Measurements from ENCODE around the gene BRD1.
A peak's percentile ranks its signal among the peaks of the same experiment; 100 is the strongest.
"Not testable (repeated sequence)": the region's sequence is repeated elsewhere in the genome, so short reads cannot be mapped to it uniquely, and the experiment has no call there.

Gene BRD1

GRCh38 chr22:49765091-49765771 is 62.4 kb downstream of the BRD1 start:
- TF ChIP-seq SPI1 (IDR thresholded peaks at IDR 0.05; ENCODE audit: low read depth, low read length) = no peak
- TF ChIP-seq POU2F2 (IDR thresholded peaks at IDR 0.05; ENCODE audit: low read depth, low read length) = no peak
- TF ChIP-seq PAX5 (IDR thresholded peaks at IDR 0.05; ENCODE audit: insufficient read depth, low read length, severe bottlenecking) = no peak
- DNase-seq (ENCODE audit: insufficient read length, low spot score) (no peak), FAIRE-seq (no peak)

GRCh38 chr22:49764127-49764581 is 63.5 kb downstream of the BRD1 start:
- no peak for DNase-seq (ENCODE audit: insufficient read length, low spot score)
- TF ChIP-seq POLR2A (IDR thresholded peaks at IDR 0.05; ENCODE audit: low read depth, low read length) (no peak), POLR2AphosphoS5 (IDR thresholded peaks at IDR 0.05; ENCODE audit: low read depth, low read length) (no peak), PAX5 (IDR thresholded peaks at IDR 0.05; ENCODE audit: insufficient read depth, low read length, severe bottlenecking) (no peak), POU2F2 (IDR thresholded peaks at IDR 0.05; ENCODE audit: low read depth, low read length) (no peak)
- no peak for FAIRE-seq

GRCh38 chr22:49763696-49764095 is 64.0 kb downstream of the BRD1 start:
- FAIRE-seq (no peak), DNase-seq (ENCODE audit: insufficient read length, low spot score) (peak; percentile 7)
- TF ChIP-seq POLR2A (IDR thresholded peaks at IDR 0.05; ENCODE audit: low read depth, low read length) = no peak
- no peak for TF ChIP-seq SPI1 (IDR thresholded peaks at IDR 0.05; ENCODE audit: low read depth, low read length)
- no peak for TF ChIP-seq POU2F2 (IDR thresholded peaks at IDR 0.05; ENCODE audit: low read depth, low read length)
- TF ChIP-seq TAF1 (IDR thresholded peaks at IDR 0.05; ENCODE audit: low read depth, low read length) = no peak
- no peak for TF ChIP-seq POLR2AphosphoS5 (IDR thresholded peaks at IDR 0.05; ENCODE audit: low read depth, low read length)
- no peak for TF ChIP-seq PAX5 (IDR thresholded peaks at IDR 0.05; ENCODE audit: insufficient read depth, low read length, severe bottlenecking)

GRCh38 chr22:49763138-49763537 is 64.5 kb downstream of the BRD1 start:
- DNase-seq (ENCODE audit: insufficient read length, low spot score) = no peak
- TF ChIP-seq POU2F2 (IDR thresholded peaks at IDR 0.05; ENCODE audit: low read depth, low read length) (no peak), SPI1 (IDR thresholded peaks at IDR 0.05; ENCODE audit: low read depth, low read length) (no peak), POLR2A (IDR thresholded peaks at IDR 0.05; ENCODE audit: low read depth, low read length) (no peak)
- no peak for FAIRE-seq

- FAIRE-seq = peak; percentile 20
- not testable (repeated sequence) for DNase-seq (ENCODE audit: insufficient read length, low spot score)
Measured at GRCh38 chr22:49762571-49762970, 65.1 kb downstream of the BRD1 start.

GRCh38 chr22:49761836-49762235 is 65.8 kb downstream of the BRD1 start:
- TF ChIP-seq POLR2AphosphoS5 (IDR thresholded peaks at IDR 0.05; ENCODE audit: low read depth, low read length) = no peak
- no peak for TF ChIP-seq POLR2A (IDR thresholded peaks at IDR 0.05; ENCODE audit: low read depth, low read length)
- TF ChIP-seq SPI1 (IDR thresholded peaks at IDR 0.05; ENCODE audit: low read depth, low read length) = no peak
- TF ChIP-seq TAF1 (IDR thresholded peaks at IDR 0.05; ENCODE audit: low read depth, low read length) = no peak
- no peak for TF ChIP-seq PAX5 (IDR thresholded peaks at IDR 0.05; ENCODE audit: insufficient read depth, low read length, severe bottlenecking)
- TF ChIP-seq POU2F2 (IDR thresholded peaks at IDR 0.05; ENCODE audit: low read depth, low read length) = no peak
- no peak for FAIRE-seq
- DNase-seq (ENCODE audit: insufficient read length, low spot score) = no peak

- peak; percentile 98 for FAIRE-seq
- DNase-seq (ENCODE audit: insufficient read length, low spot score) = peak; percentile 5
- 0 out of 2 replicates have a peak, but pooled peaks have one; percentile 20 for TF ChIP-seq POLR2A (IDR thresholded peaks at IDR 0.05; ENCODE audit: low read depth, low read length)
- TF ChIP-seq POLR2AphosphoS5 (IDR thresholded peaks at IDR 0.05; ENCODE audit: low read depth, low read length) = no peak
- TF ChIP-seq SPI1 (IDR thresholded peaks at IDR 0.05; ENCODE audit: low read depth, low read length) = no peak
- no peak for TF ChIP-seq POU2F2 (IDR thresholded peaks at IDR 0.05; ENCODE audit: low read depth, low read length)
- TF ChIP-seq TAF1 (IDR thresholded peaks at IDR 0.05; ENCODE audit: low read depth, low read length) = no peak
Measured at GRCh38 chr22:49760630-49761571, 66.8 kb downstream of the BRD1 start.

- DNase-seq (ENCODE audit: insufficient read length, low spot score) = no peak
- TF ChIP-seq PAX5 (IDR thresholded peaks at IDR 0.05; ENCODE audit: insufficient read depth, low read length, severe bottlenecking) = no peak
- 0 out of 2 replicates have a peak, but pooled peaks have one; percentile 37 for TF ChIP-seq TAF1 (IDR thresholded peaks at IDR 0.05; ENCODE audit: low read depth, low read length)
- TF ChIP-seq POLR2A (IDR thresholded peaks at IDR 0.05; ENCODE audit: low read depth, low read length) = no peak
- TF ChIP-seq POLR2AphosphoS5 (IDR thresholded peaks at IDR 0.05; ENCODE audit: low read depth, low read length) = no peak
- TF ChIP-seq POU2F2 (IDR thresholded peaks at IDR 0.05; ENCODE audit: low read depth, low read length) = no peak
- TF ChIP-seq SPI1 (IDR thresholded peaks at IDR 0.05; ENCODE audit: low read depth, low read length) = peak; percentile 36
- no peak for FAIRE-seq
Measured at GRCh38 chr22:49760280-49760629, 67.4 kb downstream of the BRD1 start.

- FAIRE-seq = no peak
- DNase-seq (ENCODE audit: insufficient read length, low spot score) = no peak
- no peak for TF ChIP-seq TAF1 (IDR thresholded peaks at IDR 0.05; ENCODE audit: low read depth, low read length)
- TF ChIP-seq SPI1 (IDR thresholded peaks at IDR 0.05; ENCODE audit: low read depth, low read length) = no peak
Measured at GRCh38 chr22:49756676-49757075, 71.0 kb downstream of the BRD1 start.

- TF ChIP-seq POLR2A (IDR thresholded peaks at IDR 0.05; ENCODE audit: low read depth, low read length) = no peak
- no peak for TF ChIP-seq POU2F2 (IDR thresholded peaks at IDR 0.05; ENCODE audit: low read depth, low read length)
- no peak for TF ChIP-seq SPI1 (IDR thresholded peaks at IDR 0.05; ENCODE audit: low read depth, low read length)
- TF ChIP-seq TAF1 (IDR thresholded peaks at IDR 0.05; ENCODE audit: low read depth, low read length) = no peak
- no peak for TF ChIP-seq PAX5 (IDR thresholded peaks at IDR 0.05; ENCODE audit: insufficient read depth, low read length, severe bottlenecking)
- TF ChIP-seq POLR2AphosphoS5 (IDR thresholded peaks at IDR 0.05; ENCODE audit: low read depth, low read length) = no peak
- FAIRE-seq = no peak
- no peak for DNase-seq (ENCODE audit: insufficient read length, low spot score)
Measured at GRCh38 chr22:49756201-49756600, 71.5 kb downstream of the BRD1 start.
